ENCODE data around the gene CACNA1S.
A peak's percentile ranks its signal among the peaks of the same experiment; 100 is the strongest.

The CACNA1S gene

DNA sequence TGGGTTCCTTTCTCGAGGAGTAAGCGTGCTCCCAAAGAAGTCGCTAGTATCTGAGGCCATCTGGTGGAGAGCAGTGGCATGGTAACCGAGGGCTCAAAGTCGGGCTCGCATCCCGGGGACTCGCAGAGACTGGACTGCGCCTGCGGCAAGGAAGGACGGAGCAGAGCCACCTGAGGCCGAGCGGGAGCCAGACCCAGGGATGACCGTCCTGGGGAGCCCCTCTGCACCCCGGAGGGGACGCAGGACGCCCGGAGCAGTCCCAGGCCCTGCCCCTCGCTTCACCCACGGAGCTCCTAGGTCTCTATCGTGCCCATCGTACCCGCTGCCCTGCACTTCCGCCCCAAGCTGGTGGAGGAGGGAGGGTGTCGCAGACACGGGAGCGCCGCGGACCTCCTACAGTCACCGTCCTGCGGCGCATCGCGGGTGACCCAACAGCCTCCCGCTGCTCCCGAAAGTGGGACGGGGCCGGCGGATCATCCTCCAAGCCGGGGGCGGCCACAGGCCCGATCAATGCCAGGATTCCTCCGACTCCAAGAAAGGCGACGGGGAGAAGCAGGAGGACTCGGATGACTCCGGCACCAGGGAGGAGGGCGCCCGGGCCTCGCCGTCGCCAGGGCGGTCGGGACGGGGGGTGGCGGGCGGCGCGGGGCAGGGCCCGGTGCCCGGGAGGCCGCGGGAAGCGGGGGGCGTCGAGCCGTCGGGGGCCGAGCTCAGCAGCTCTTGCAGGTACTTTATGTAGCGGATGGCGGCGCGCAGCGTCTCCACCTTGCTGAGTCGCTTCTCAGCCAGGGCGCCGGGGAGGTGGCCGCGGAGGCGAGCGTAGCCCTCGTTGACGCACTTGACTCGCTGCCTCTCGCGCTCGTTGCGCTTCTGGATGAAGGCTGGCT, 2.3 kb upstream of the CACNA1S start:
- peak; percentile 86 for FAIRE-seq

DNA sequence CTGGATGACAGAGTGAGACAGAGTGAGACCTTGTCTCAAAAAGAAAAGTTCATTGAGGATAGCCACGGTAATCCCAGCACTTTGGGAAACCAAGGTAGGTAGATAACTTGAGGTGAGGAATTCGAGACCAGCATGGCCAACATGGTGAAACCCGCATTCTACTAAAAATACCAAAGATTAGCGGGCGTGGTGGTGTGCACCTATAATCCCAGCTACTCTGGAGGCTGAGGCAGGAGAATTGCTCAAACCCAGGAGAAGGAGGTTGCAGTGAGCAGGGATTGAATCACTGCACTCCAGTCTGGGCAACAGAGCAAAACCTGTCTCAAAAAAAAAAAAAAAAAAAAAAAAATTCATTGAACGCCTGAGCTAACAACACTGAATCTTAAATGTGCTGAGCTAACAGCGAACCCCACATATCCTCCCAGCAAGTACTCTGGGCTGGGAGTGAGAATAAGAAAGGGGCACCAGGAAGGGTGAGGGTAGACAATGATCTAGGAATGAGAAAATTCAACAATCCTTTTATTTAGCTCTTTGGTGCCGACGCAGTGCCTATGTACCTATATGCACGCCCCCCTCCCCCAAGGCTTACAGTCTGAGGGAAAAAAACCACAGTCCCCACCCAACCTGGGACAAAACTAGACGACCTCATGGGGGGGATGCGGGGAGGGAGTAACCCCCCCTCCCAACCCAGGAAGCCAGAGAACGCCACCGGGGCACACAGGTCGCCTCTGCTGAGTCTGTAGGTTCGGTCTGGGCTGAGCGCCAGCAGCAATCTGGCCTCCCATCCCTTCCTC, 1.4 kb upstream of the CACNA1S start:
- FAIRE-seq, result no peak

DNA sequence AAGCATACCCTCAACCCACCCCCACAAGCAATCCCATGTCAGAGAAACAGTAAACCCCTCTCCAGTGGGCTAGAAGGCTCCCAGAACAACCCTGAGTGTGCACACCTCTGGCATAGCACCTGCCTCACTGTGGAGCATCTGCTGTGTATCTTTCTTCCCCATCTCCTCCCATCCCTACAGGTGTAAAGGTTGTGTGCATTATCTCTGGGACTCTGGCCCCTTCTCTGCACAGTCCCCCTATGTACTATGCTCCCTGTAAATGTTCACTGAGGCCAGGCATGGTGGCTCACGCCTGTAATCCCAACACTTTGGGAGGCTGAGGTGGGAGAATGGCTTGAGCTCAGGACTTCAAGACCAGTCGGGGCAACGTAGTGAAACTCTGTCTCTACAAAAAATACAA, 700 bp upstream of the CACNA1S start:
- no peak for FAIRE-seq

DNA sequence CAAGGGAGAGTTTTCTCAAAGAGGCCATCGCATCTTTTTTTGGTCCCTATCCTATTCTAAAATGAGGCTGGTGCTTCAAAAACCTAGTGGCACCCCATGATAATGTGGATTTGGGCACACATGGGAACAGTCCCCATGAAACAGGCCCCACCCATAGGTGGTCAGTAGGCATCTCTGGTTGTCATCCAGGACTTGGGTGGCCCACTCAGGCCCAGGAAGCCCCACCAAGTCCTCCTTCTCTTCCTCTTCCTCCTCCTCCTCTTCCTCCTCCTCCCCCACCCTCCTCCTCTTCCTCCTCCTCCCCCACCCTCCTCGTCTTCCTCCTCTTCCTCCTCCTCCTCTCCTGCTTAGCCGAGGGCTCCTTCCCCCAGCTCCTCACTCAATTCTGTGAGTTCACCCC, 554 bp downstream of the CACNA1S start:
- no peak for FAIRE-seq

DNA sequence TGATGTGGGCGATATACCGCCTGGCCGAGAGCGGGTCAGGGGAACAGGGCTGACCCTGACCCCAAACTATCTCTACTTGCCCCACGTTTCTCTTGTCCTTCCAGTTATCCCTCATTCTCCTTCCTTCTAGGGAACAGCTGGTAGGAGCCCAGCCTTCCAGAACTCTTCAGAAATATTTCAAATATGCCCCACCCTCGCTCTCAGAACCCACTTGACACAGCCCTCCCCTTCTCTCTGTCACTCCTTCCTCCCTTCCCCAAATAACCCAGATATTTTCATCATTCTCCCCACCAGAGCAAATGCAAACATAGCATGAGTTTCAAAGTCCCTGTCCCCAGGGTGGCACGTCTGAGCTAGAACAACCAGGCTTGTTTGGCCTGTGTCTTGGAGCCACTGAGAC, 1.1 kb downstream of the CACNA1S start:
- FAIRE-seq, result no peak

DNA sequence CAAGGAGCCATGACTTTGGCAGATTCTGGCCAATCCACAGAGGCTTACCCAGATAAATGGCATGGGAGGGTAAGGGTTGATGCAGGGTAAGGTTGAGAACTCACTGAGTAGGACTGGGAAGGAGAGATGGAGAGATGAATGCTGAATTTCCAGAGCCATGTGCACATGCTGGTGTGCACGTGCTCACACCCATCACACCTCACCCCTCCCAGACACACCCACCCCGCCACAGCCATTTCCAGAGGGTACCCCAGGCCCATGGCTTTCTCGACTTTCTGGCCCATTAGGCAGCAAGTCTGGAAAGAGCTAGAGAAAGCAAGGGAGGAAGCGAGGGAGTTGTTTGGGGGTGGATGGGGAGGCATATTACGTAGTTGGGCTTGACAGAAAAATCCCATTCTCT, 1.6 kb downstream of the CACNA1S start:
- no peak for FAIRE-seq

DNA sequence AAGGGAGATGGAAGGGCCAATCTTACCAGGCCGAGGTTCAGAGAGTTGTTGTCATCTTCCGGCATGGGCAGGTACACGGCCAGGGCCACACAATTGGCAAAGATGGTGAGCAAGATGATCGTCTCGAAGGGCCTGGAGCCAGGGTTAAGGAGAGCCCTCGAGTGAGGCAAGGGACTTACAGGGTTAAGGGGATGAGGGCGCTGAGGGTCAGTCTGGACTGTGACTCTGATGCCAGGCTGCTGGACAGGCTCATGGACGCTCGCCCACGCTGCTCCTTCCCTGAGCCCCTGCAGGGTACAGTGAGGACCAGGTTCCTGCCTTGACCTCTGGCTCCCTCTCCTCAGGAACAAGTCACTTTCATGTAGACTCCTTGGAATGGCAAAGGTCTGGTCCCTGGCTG, 2.1 kb downstream of the CACNA1S start:
- FAIRE-seq, result no peak

DNA sequence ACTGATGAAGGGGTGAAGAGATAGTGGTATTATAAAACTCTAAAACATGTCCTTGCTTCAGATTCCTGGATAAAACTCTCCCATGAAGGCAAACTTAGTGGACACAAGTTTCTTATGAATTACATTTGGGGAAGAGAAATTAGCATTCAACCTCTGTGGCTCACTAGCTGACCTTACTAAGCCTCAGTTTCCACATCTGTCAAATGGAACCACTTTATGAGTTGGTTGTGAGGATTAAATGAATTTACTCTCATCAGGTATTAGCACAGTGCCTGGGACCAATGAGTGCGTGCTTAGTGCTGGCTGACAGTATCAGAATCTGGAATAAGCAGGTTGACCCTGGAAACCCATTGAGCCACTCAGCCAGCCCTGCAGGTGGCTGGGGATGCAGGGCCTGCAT, 2.6 kb downstream of the CACNA1S start:
- FAIRE-seq, result no peak

DNA sequence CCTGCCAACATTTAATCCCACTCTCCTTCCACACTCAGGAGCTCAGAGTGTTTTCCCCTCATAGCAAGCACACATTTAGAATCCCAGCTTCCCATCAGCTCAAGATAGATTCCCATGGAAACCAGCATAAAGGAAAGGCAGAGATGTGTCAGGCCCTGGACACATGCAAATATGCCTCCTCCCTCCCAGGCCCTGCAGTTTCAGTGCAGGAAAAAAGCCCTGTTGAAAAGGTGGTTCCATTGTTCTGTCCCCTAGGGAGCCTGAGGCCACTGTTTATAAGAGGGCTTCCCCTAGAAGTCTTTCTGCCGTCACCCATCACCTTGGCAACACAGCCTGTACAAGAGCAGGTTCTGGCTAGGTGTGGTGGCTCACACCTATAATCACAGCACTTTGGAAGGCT, 3.6 kb downstream of the CACNA1S start:
- no peak for FAIRE-seq

DNA sequence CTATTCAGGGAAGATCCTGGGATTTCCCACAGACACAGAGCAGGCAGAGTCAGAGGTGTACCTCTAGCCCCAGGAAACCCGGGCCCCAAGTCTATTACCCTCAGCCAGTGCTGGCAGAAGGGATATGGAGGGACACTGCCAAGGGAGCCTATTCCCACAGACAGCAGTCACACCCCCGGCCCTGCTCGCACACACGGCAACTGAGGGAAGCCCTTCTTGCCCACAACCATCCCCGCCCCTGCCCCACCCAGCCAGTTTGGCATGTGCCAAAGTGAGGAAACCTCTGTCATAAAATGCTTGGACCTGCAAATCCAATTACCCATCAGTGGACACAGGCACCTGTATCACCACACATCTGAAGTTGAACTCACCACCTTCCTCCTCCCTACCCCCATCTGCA, 6.5 kb downstream of the CACNA1S start:
- FAIRE-seq, result no peak

DNA sequence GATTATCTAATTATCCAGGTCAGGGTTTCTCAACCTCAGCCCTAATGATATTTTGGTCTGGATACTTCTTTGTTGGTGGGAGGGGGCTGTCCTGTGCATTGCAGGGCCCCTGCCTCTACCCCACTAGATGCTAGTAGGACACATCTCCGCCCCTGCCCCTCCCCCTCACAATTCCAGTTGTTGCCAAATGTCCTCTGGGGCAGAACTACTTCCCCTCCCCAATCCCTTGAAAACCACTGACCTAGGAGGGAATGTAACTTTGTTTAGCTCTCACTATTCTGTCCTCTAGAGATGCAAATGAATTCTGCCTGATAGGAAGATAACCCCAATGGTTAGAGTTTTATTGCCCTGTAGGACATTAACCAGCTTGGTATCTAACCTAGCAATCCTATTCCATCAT, 8.1 kb downstream of the CACNA1S start:
- FAIRE-seq, result no peak

DNA sequence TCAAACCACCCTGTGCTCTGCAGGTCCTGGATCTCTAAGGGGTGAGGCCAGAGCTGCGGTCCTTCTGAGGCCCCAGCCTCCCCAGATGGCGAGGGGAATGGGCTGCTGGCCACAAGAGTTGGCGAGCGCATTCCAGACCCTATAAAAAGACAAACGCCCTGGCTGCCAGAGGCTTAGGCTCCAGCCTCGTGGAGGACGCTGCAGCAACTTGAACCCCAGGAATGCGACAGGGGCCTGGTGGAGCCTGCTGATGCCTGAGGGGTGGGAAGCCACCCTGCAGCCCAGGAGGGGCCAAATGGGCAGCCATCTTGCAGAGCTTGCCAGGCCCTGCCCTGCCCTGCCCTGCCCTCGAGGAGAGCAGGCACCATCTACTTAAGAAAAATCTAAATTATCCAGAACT, 8.6 kb downstream of the CACNA1S start:
- FAIRE-seq, result no peak

DNA sequence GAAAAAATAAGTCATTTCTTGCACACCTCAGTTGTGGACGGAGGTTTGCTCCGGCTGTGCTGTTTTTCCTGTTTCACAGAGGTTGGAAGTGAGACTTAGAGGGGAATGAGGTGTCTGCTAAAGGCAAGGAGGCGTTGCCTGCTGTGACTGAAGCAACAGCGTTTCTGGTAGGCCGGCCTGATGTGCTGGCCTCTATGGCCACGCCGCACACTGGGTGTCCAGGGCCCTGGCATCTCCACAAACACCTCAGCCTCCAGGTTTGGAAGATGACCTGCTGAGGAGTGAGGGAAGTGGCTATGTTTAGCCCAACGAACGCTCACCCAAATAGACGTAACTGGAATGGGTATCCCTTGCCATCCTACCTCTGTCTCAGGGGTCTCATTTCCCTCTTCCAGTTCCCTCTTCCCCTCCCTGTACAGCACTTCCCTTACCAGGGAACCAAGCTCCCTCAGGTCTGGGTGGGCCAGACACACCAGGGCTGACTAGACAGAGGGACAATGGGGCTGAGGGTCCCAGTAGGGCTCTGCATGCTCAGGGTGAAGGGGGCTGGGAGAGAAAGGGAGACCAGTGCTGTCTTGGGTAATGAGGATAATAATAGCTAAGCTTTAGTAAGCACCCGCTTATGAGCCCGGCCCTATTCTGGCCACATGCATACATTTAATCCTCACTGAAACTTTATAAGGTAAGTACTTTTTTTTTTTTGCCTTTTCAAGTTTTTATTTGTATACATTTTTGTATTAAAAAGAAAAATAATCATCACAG, 11.9 kb downstream of the CACNA1S start:
- FAIRE-seq, result no peak

DNA sequence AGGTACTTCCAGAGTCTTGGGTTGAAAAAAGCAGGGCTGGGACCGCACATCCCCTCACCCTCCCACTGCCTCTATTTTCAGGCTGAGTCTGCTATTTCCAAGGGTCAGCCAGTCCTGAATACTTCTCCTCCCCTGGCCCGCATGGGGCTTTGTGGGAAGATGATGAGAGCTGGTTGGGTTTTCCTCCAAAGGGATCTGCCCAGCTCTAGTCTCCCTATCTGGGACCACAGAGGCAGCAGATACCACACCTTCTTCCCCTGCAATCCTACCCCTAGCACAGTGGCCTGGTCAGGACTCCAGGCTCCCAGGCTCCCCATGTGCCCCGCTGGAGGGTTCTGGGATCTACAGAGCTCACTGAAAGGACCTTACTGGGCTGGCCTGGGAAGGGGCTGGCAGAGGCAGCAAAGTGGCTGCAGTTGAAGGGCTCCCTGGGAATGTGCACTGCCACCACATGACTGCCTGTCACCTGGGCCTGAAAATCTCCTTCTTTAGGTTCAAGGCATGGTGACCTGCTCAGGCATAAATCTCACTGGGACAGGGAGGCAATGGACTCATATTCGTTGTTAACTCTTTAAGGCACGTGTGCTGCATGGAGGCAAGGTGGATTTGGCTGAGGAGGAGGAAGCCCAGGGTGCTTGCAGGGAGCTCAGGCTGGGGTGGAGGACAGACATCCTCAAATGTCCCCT, 13.1 kb downstream of the CACNA1S start:
- no peak for FAIRE-seq

DNA sequence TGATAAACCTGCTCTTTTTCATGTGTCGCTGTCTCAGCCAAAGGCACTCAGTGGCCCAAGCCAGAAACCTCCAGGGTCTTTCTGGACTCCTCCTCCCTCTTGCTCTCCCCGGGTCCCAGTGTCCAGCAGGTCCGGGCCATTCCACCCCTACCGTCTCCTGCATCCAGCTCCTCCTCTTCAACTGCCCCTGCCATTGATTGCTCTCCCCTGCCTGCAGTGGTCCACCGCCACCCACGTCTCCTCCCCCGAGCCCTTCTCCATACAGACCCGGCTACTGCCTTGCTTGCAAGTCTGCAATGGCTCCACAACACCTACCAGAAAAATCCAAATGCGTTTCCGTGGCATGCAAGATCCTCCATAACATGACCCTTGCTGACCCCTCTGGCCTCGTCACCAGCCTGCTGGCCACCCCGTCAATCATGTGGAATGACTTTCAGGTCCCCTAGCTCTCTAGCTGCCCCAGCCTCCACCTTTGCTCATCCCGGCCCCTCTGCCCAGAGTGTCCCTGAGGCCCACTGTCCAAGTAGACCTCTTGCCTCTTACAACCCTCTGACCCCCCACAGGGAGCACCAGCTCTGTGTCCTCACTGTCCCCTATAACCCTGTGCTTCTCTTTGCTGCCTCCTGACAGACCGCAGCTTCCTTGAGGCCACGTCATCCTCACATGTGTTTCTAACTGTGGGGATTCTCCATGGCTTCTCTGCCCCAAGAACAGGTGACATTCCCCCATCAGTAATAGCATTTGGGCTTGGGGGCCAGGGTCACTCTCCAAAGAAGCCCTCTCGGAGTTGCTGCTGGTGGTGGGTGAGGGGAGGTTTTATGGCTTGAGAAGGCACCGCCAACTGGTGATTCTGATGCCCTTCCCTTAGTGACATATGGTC, 15.0 kb downstream of the CACNA1S start:
- no peak for FAIRE-seq

DNA sequence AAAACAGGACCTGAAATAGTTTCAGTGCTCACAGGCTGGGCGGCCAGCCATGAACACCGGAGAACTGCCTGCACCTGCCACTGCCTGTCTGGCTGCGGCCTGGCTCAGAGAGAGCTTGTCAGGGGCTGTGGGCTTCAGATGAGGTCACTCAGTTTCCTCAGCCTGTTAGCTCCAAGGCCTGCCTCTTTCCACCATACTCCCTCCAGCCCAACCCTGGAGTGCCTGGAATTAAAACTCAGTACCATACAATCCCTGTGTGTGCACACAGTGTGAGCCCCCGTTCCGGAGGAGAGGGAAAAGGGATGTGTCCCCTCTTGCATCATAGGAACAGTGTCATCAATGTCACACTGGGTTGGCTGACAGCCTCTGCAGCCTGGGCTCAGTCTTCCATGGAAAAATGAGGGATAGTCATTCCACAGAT, 16.2 kb downstream of the CACNA1S start:
- FAIRE-seq, result no peak

DNA sequence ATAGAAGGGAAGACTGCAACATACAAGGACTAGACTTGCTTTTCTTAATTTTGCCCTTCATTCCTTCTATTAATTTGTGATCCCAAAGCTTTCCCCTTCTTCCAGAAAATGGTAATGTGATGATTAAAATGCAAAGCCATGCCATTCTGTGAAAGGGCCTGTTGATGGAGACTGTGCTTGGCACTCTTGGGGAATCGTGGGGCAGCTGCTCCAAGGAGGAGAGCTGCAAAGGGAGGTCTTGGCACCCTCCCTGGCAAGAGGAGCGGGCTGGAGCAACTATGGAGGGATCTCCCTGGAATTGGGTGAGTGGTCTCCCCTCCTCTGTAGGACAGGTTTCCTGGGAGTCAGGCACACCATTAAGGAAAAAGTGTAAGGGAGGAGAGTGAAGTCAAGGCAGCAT, 16.6 kb downstream of the CACNA1S start:
- no peak for FAIRE-seq

DNA sequence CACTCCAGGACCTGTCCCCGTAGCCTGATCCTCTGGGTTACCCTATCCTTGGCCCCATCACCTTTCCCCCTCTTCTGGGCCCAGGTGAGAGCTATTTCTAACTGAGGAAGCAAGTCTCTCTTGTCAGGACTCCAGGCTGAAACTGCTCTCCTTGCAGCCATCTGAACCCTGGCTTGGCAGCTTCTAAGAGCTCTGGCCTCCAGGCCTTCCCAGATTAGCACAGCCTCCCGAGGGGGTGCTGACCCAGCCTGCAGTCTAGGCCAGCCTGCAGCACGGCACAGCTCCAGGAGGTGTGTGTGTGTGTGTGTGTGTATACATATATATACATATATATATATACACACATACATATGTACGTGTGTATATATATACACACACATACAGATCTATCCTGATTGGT, 17.4 kb downstream of the CACNA1S start:
- no peak for FAIRE-seq

DNA sequence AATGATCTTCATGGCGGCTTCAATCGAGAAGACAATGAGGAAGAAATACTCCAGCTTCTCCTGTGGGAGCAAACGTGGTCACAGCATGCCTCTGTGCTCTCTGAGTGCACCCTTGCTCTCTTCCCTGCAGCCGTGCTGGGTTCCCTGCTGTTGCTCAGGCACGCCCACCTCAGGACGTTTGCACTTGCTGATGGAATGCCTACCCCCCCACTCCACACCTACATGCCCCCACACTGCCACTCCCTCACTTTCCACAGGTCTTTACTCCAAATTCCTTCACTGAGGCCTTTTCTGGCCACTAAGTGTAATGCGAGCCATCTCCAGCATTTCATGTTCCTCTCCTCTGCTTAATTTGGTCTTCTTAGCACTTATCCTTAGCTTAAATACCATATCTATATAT, 18.3 kb downstream of the CACNA1S start:
- no peak for FAIRE-seq

DNA sequence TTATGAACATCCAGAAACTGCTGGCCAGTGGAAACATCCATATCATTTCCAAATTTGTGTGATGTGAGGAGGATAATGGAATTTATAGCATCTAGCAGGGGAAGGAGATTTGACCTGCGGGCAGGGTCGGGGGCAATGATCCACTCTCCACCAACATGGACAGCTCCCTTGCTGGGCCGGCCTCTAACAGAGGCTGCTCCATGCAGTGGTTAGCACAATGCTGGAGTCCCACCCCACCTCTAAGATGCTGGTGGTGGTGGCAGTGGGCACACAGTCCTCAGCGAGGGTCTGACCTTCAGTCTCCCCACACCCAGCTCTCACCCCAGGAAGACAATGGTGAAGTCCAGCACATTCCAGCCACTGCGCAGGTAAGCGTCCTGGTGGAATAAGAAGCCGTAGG, 18.7 kb downstream of the CACNA1S start:
- no peak for FAIRE-seq

DNA sequence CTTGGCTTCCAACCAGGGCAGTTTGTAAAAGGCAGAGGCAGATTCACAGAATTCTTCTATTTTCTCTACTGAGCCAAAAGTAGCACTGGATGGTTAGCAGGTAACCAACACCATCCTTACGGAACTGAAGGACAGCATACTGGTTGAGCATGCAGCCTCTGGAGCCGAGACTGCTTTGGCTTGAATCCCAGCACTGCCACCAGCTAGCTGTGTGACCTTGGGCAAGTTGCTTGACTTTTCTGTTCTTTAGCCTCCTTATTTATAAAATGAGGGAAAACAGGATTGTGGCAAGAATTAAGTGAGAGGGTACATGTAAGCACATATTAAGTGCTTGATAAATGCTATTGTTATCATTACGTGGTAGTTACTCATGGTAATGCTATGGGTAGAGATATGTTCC, 19.5 kb downstream of the CACNA1S start:
- no peak for FAIRE-seq

DNA sequence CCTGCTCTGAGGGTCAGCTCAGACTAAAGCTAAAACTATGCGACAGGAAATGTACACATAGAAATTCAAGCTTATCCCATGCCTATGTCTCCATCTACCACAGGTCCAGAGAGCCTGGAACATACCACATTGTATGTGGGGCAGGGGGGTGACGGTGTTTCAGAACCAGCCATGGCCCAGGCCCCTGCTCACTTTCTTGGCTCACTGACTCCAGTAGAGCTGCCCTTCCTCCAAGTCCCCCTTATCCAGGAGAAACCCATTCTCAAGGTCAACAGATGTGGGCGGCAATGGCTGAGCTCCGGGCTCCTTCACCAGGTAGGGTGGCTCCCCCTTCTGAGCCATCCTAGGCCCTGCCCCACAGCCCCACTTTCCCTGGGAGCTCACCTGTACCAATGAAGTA, 21.0 kb downstream of the CACNA1S start:
- no peak for FAIRE-seq
